ENCODE data around the gene DCXR.
A peak's percentile ranks its signal among the peaks of the same experiment; 100 is the strongest.

DCXR gene

GRCh38 chr17:82058855-82059249, 21.4 kb upstream of the DCXR start:
- Histone ChIP-seq H2BK120ac (ENCODE audit: low read depth, low read length) (no peak overlapping the region), H3K4ac (ENCODE audit: low read depth in 1 of 2, low read length in 2 of 2) (no peak overlapping the region), H3K4me3 (ENCODE audit: insufficient read depth in 1 of 2, low read depth in 1 of 2, low read length in 2 of 2) (no peak overlapping the region), H4K91ac (ENCODE audit: low read length) (no peak overlapping the region), H2BK15ac (ENCODE audit: low read depth, poor library complexity, severe bottlenecking) (no peak overlapping the region), H3K9ac (ENCODE audit: low read length) (no peak overlapping the region), H3K14ac (ENCODE audit: low read length in 2 of 2) (no peak overlapping the region), H3K23ac (ENCODE audit: low read length in 2 of 2) (no peak overlapping the region), H2AK5ac (ENCODE audit: low read length, severe bottlenecking) (no peak overlapping the region), H3K4me2 (ENCODE audit: low read length, poor library complexity, severe bottlenecking) (no peak overlapping the region), H3K27me3 (ENCODE audit: control insufficient read depth in 1 of 2, insufficient read depth in 1 of 2, low read length in 2 of 2) (no peaks in the 10 kb centered on the region), H3K79me1 (replicated peaks; ENCODE audit: low read length, poor library complexity, severe bottlenecking) (peaks cover 30% of the 10 kb centered on the region), H3K9me3 (ENCODE audit: control insufficient read depth, low read length) (no peaks in the 10 kb centered on the region), H2BK12ac (ENCODE audit: low read length in 2 of 2) (no peak overlapping the region), H4K8ac (ENCODE audit: low read length) (peak overlapping the region; percentile 12), H2BK5ac (ENCODE audit: low read depth, low read length, poor library complexity, severe bottlenecking) (no peak overlapping the region), H2AFZ (ENCODE audit: low read depth, low read length) (no peak overlapping the region), H3K27ac (ENCODE audit: low read length, poor library complexity, severe bottlenecking) (no peak overlapping the region), H3K4me1 (ENCODE audit: control insufficient read depth, insufficient read depth, low read depth, low read length) (peaks cover 13% of the 10 kb centered on the region), H3K18ac (ENCODE audit: low read depth in 1 of 2, low read length in 2 of 2) (no peak overlapping the region), H3K36me3 (ENCODE audit: control insufficient read depth in 1 of 2, insufficient read depth in 2 of 2, low read depth in 1 of 2, low read length in 2 of 2) (peaks cover 90 to 100% of the 10 kb centered on the region in 2 experiments)
- 95% methylated on average over 10 of the region's 10 CpGs for WGBS
- no peak for DNase-seq

- no peak overlapping the region for H3K18ac ChIP-seq (ENCODE audit: low read depth in 1 of 2, low read length in 2 of 2)
- WGBS = 95% methylated on average over 17 of the region's 17 CpGs
- no peak overlapping the region for H4K8ac ChIP-seq (ENCODE audit: low read length)
Measured at GRCh38 chr17:82058230-82058854, 20.8 kb upstream of the DCXR start.

GRCh38 chr17:82056729-82057621, 19.5 kb upstream of the DCXR start:
- no peak overlapping the region for H4K8ac ChIP-seq (ENCODE audit: low read length)
- 93% methylated on average over 29 of the region's 29 CpGs for WGBS
- H2BK120ac ChIP-seq (ENCODE audit: low read depth, low read length) = no peak overlapping the region
- H3K4me2 ChIP-seq (ENCODE audit: low read length, poor library complexity, severe bottlenecking) = no peak overlapping the region
- no peaks in the 10 kb centered on the region for H3K9me3 ChIP-seq (ENCODE audit: control insufficient read depth, low read length)
- no peak overlapping the region for H3K9ac ChIP-seq (ENCODE audit: low read length)
- peaks cover 79 to 90% of the 10 kb centered on the region in 2 experiments for H3K36me3 ChIP-seq (ENCODE audit: control insufficient read depth in 1 of 2, insufficient read depth in 2 of 2, low read depth in 1 of 2, low read length in 2 of 2)
- no peak overlapping the region for H2AFZ ChIP-seq (ENCODE audit: low read depth, low read length)
- no peak overlapping the region for H3K14ac ChIP-seq (ENCODE audit: low read length in 2 of 2)
- H3K23ac ChIP-seq (ENCODE audit: low read length in 2 of 2) = no peak overlapping the region
- no peak for DNase-seq
- H3K27me3 ChIP-seq (ENCODE audit: control insufficient read depth in 1 of 2, insufficient read depth in 1 of 2, low read length in 2 of 2) = no peaks in the 10 kb centered on the region
- no peak overlapping the region for H2BK12ac ChIP-seq (ENCODE audit: low read length in 2 of 2)
- H3K4ac ChIP-seq (ENCODE audit: low read depth in 1 of 2, low read length in 2 of 2) = no peak overlapping the region
- H3K27ac ChIP-seq (ENCODE audit: low read length, poor library complexity, severe bottlenecking) = no peak overlapping the region
- H2BK15ac ChIP-seq (ENCODE audit: low read depth, poor library complexity, severe bottlenecking) = no peak overlapping the region
- H2BK5ac ChIP-seq (ENCODE audit: low read depth, low read length, poor library complexity, severe bottlenecking) = no peak overlapping the region
- no peak overlapping the region for H3K4me3 ChIP-seq (ENCODE audit: insufficient read depth in 1 of 2, low read depth in 1 of 2, low read length in 2 of 2)
- no peak overlapping the region for H3K18ac ChIP-seq (ENCODE audit: low read depth in 1 of 2, low read length in 2 of 2)
- H3K4me1 ChIP-seq (ENCODE audit: control insufficient read depth, insufficient read depth, low read depth, low read length) = peaks cover 24% of the 10 kb centered on the region
- peaks cover 38% of the 10 kb centered on the region for H3K79me1 ChIP-seq (replicated peaks; ENCODE audit: low read length, poor library complexity, severe bottlenecking)
- no peak overlapping the region for H4K91ac ChIP-seq (ENCODE audit: low read length)
- no peak overlapping the region for H2AK5ac ChIP-seq (ENCODE audit: low read length, severe bottlenecking)

More at GRCh38 chr17:82058230-82058854, 20.8 kb upstream of the DCXR start:
- Histone ChIP-seq H4K91ac (ENCODE audit: low read length) (no peak overlapping the region), H3K9ac (ENCODE audit: low read length) (no peak overlapping the region), H3K27me3 (ENCODE audit: control insufficient read depth in 1 of 2, insufficient read depth in 1 of 2, low read length in 2 of 2) (no peaks in the 10 kb centered on the region), H3K27ac (ENCODE audit: low read length, poor library complexity, severe bottlenecking) (no peak overlapping the region), H3K9me3 (ENCODE audit: control insufficient read depth, low read length) (no peaks in the 10 kb centered on the region), H3K79me1 (replicated peaks; ENCODE audit: low read length, poor library complexity, severe bottlenecking) (peaks cover 35% of the 10 kb centered on the region), H3K14ac (ENCODE audit: low read length in 2 of 2) (no peak overlapping the region), H3K4ac (ENCODE audit: low read depth in 1 of 2, low read length in 2 of 2) (no peak overlapping the region), H3K36me3 (ENCODE audit: control insufficient read depth in 1 of 2, insufficient read depth in 2 of 2, low read depth in 1 of 2, low read length in 2 of 2) (peaks cover 89 to 100% of the 10 kb centered on the region in 2 experiments), H3K4me1 (ENCODE audit: control insufficient read depth, insufficient read depth, low read depth, low read length) (peaks cover 15% of the 10 kb centered on the region), H2AFZ (ENCODE audit: low read depth, low read length) (no peak overlapping the region), H2BK120ac (ENCODE audit: low read depth, low read length) (no peak overlapping the region), H2BK5ac (ENCODE audit: low read depth, low read length, poor library complexity, severe bottlenecking) (no peak overlapping the region), H3K23ac (ENCODE audit: low read length in 2 of 2) (no peak overlapping the region), H2BK12ac (ENCODE audit: low read length in 2 of 2) (no peak overlapping the region), H3K4me3 (ENCODE audit: insufficient read depth in 1 of 2, low read depth in 1 of 2, low read length in 2 of 2) (no peak overlapping the region), H2AK5ac (ENCODE audit: low read length, severe bottlenecking) (no peak overlapping the region), H2BK15ac (ENCODE audit: low read depth, poor library complexity, severe bottlenecking) (no peak overlapping the region), H3K4me2 (ENCODE audit: low read length, poor library complexity, severe bottlenecking) (no peak overlapping the region)
- no peak for DNase-seq

GRCh38 chr17:82055965-82056728, 18.6 kb upstream of the DCXR start:
- Histone ChIP-seq H3K27me3 (ENCODE audit: control insufficient read depth in 1 of 2, insufficient read depth in 1 of 2, low read length in 2 of 2) (no peaks in the 10 kb centered on the region), H2AFZ (ENCODE audit: low read depth, low read length) (no peak overlapping the region), H2AK5ac (ENCODE audit: low read length, severe bottlenecking) (no peak overlapping the region), H3K4me1 (ENCODE audit: control insufficient read depth, insufficient read depth, low read depth, low read length) (peaks cover 24% of the 10 kb centered on the region), H2BK5ac (ENCODE audit: low read depth, low read length, poor library complexity, severe bottlenecking) (no peak overlapping the region), H3K27ac (ENCODE audit: low read length, poor library complexity, severe bottlenecking) (no peak overlapping the region), H4K8ac (ENCODE audit: low read length) (no peak overlapping the region), H3K4ac (ENCODE audit: low read depth in 1 of 2, low read length in 2 of 2) (no peak overlapping the region), H3K14ac (ENCODE audit: low read length in 2 of 2) (no peak overlapping the region), H3K9ac (ENCODE audit: low read length) (no peak overlapping the region), H4K91ac (ENCODE audit: low read length) (no peak overlapping the region), H2BK12ac (ENCODE audit: low read length in 2 of 2) (no peak overlapping the region), H2BK15ac (ENCODE audit: low read depth, poor library complexity, severe bottlenecking) (no peak overlapping the region), H3K9me3 (ENCODE audit: control insufficient read depth, low read length) (no peaks in the 10 kb centered on the region), H3K23ac (ENCODE audit: low read length in 2 of 2) (no peak overlapping the region), H3K4me3 (ENCODE audit: insufficient read depth in 1 of 2, low read depth in 1 of 2, low read length in 2 of 2) (no peak overlapping the region), H3K36me3 (ENCODE audit: control insufficient read depth in 1 of 2, insufficient read depth in 2 of 2, low read depth in 1 of 2, low read length in 2 of 2) (peaks cover 73 to 82% of the 10 kb centered on the region in 2 experiments), H3K79me1 (replicated peaks; ENCODE audit: low read length, poor library complexity, severe bottlenecking) (peaks cover 36% of the 10 kb centered on the region), H2BK120ac (ENCODE audit: low read depth, low read length) (no peak overlapping the region), H3K4me2 (ENCODE audit: low read length, poor library complexity, severe bottlenecking) (no peak overlapping the region), H3K18ac (ENCODE audit: low read depth in 1 of 2, low read length in 2 of 2) (no peak overlapping the region)
- no peak for DNase-seq
- 95% methylated on average over 28 of the region's 28 CpGs for WGBS

All from mesenchymal stem cell (in vitro differentiated cells and primary cell).